ENCODE measurements around the gene TBX4. TPM values are rescaled to one million over a fixed set of nuclear protein-coding genes. Genes with fewer than 3 reads are reported as not detected.

TBX4 gene
- total RNA-seq, 1 donor from 2014 or later, result not detected

- no peaks in the 10 kb centered on the region for H3K9me3 Mint-ChIP-seq
- no peaks in the 10 kb centered on the region for H4K20me1 ChIP-seq (ENCODE audit: low read depth)
- H3K27ac Mint-ChIP-seq, result no peak overlapping the region
- peaks cover 10% of the 10 kb centered on the region for H3K4me1 Mint-ChIP-seq
- H3K9ac ChIP-seq, result no peak overlapping the region
- H3K79me2 ChIP-seq (ENCODE audit: low read depth), result no peaks in the 10 kb centered on the region
- TF ChIP-seq CTCF (IDR thresholded peaks at IDR 0.05) (no peak), EZH2 (IDR thresholded peaks at IDR 0.05) (no peak), EZH2phosphoT487 (IDR thresholded peaks at IDR 0.05) (no peak)
- H3K9me3 ChIP-seq (ENCODE audit: low read depth), result no peaks in the 10 kb centered on the region
- H3K27me3 ChIP-seq, result no peaks in the 10 kb centered on the region
- no peaks in the 10 kb centered on the region for H3F3A ChIP-seq (ENCODE audit: low read depth)
- DNase-seq (ENCODE audit: low spot score), result no peak
- H3K4me2 ChIP-seq, result no peak overlapping the region
- no peaks in the 10 kb centered on the region for H3K36me3 Mint-ChIP-seq
- H3K4me1 ChIP-seq, result no peaks in the 10 kb centered on the region
- H3K4me3 ChIP-seq, result no peak overlapping the region
- H3K27me3 Mint-ChIP-seq (ENCODE audit: insufficient read depth, low read depth), result no peaks in the 10 kb centered on the region
- H3K27ac ChIP-seq, result no peak overlapping the region
- H3K36me3 ChIP-seq, result no peaks in the 10 kb centered on the region
- H3K4me3 Mint-ChIP-seq, result no peak overlapping the region
- no peak overlapping the region for H2AFZ ChIP-seq (replicated peaks)
These were observed 26.7 kb downstream of the TBX4 start for GRCh38 chr17:61478790-61479492.

DNA sequence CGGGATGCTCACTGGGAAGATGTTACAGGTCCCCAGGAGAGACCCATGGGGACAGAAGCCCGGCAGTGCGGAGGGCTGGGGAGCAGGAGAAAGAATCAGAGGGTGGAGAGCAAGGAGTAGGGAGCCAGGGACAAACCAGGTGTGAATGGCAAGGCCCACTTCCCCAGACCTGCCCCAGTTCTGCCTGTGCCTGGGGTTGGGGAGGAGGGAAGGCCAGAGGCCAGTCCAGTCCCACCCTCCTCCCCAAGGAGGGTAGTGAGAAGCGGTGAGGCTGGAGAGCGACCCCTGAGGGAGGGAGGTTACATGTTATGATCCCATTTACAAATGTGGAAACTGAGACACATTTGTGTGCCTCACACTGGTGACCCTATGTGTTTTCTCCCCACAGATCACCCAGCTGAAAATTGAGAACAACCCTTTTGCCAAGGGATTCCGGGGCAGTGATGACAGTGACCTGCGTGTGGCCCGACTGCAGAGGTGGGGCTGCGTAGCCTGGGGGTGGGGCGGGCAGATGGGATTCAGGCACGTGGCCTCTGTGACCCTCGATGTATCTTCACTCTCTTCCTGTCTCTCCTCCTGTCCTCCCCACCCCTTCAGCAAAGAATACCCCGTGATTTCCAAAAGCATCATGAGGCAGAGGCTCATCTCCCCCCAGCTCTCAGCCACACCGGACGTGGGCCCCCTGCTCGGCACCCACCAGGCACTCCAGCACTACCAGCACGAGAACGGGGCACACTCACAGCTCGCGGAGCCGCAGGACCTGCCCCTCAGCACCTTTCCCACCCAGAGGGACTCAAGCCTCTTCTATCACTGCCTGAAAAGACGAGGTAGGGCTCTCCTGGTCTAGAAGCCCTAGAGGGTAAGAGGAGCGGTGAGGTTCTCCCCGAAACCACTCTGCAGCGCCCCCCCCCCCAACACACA lies 27.5 kb downstream of the TBX4 start:
- no peak for DNase-seq (ENCODE audit: low spot score)
- Histone ChIP-seq H3F3A (ENCODE audit: low read depth) (no peaks in the 10 kb centered on the region), H2AFZ (replicated peaks) (no peak overlapping the region), H3K27ac (no peak overlapping the region), H3K4me1 (no peaks in the 10 kb centered on the region), H3K4me2 (no peak overlapping the region), H3K27me3 (no peaks in the 10 kb centered on the region), H3K4me3 (no peak overlapping the region), H4K20me1 (ENCODE audit: low read depth) (no peaks in the 10 kb centered on the region), H3K9me3 (ENCODE audit: low read depth) (no peaks in the 10 kb centered on the region), H3K9ac (no peak overlapping the region), H3K79me2 (ENCODE audit: low read depth) (no peaks in the 10 kb centered on the region), H3K36me3 (no peaks in the 10 kb centered on the region)
- no peaks in the 10 kb centered on the region for H3K36me3 Mint-ChIP-seq
- peaks cover 10% of the 10 kb centered on the region for H3K4me1 Mint-ChIP-seq
- TF ChIP-seq CTCF (IDR thresholded peaks at IDR 0.05) (no peak), EZH2 (IDR thresholded peaks at IDR 0.05) (no peak), EZH2phosphoT487 (IDR thresholded peaks at IDR 0.05) (no peak)
- H3K27me3 Mint-ChIP-seq (ENCODE audit: insufficient read depth, low read depth), result peaks cover 5% of the 10 kb centered on the region
- no peaks in the 10 kb centered on the region for H3K9me3 Mint-ChIP-seq
- H3K27ac Mint-ChIP-seq, result no peak overlapping the region
- no peak overlapping the region for H3K4me3 Mint-ChIP-seq

DNA sequence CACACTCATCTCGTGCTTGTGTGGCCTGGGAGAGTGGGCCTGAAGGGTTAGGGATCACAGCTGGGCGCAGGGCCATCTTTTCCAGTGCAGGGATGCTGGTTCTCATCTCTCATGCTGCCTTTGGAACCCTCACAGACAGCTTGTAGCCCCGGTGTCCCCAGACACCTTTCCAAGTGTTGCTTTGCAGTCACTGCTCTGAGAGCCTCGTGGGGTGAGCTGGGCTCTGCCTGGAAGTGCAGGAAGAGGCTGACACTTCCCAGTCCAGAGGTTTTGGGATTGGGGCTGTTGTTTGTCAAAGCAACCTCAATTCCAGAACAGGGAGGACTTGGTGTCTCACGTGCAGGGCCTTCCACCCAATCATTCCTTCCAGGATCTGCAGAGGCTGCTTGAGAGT lies 28.2 kb downstream of the TBX4 start:
- no peaks in the 10 kb centered on the region for H3K9me3 ChIP-seq (ENCODE audit: low read depth)
- Mint-ChIP-seq H3K9me3 (no peaks in the 10 kb centered on the region), H3K4me3 (no peak overlapping the region), H3K27ac (no peak overlapping the region), H3K36me3 (no peaks in the 10 kb centered on the region), H3K4me1 (peaks cover 14% of the 10 kb centered on the region), H3K27me3 (ENCODE audit: insufficient read depth, low read depth) (peaks cover 5% of the 10 kb centered on the region)
- no peak for DNase-seq (ENCODE audit: low spot score)
- no peaks in the 10 kb centered on the region for H4K20me1 ChIP-seq (ENCODE audit: low read depth)
- no peak overlapping the region for H3K4me2 ChIP-seq
- H3K27ac ChIP-seq, result no peak overlapping the region
- no peaks in the 10 kb centered on the region for H3K36me3 ChIP-seq
- no peak overlapping the region for H3K4me3 ChIP-seq
- H2AFZ ChIP-seq (replicated peaks), result no peak overlapping the region
- H3F3A ChIP-seq (ENCODE audit: low read depth), result no peaks in the 10 kb centered on the region
- no peaks in the 10 kb centered on the region for H3K4me1 ChIP-seq
- no peaks in the 10 kb centered on the region for H3K79me2 ChIP-seq (ENCODE audit: low read depth)
- H3K9ac ChIP-seq, result no peak overlapping the region
- H3K27me3 ChIP-seq, result no peaks in the 10 kb centered on the region
- TF ChIP-seq EZH2 (IDR thresholded peaks at IDR 0.05) (no peak), EZH2phosphoT487 (IDR thresholded peaks at IDR 0.05) (no peak), CTCF (IDR thresholded peaks at IDR 0.05) (no peak)
